ENCODE data around the gene WDCP.
"Not testable (repeated sequence)": the region's sequence is repeated elsewhere in the genome, so short reads cannot be mapped to it uniquely, and the experiment has no call there.

WDCP gene

GRCh38 chr2:24046930-24047702, at the start of gene WDCP:
Gene WDCP (minus strand): TSS chr2:24047391. CDS start chr2:24039494, 7,897 bp downstream.
- DNase-seq (ENCODE audit: low read depth): peak; percentile 86

GRCh38 chr2:24095171-24095677, 48.0 kb upstream of the WDCP start:
- not testable (repeated sequence) for DNase-seq (ENCODE audit: low read depth)

DNA sequence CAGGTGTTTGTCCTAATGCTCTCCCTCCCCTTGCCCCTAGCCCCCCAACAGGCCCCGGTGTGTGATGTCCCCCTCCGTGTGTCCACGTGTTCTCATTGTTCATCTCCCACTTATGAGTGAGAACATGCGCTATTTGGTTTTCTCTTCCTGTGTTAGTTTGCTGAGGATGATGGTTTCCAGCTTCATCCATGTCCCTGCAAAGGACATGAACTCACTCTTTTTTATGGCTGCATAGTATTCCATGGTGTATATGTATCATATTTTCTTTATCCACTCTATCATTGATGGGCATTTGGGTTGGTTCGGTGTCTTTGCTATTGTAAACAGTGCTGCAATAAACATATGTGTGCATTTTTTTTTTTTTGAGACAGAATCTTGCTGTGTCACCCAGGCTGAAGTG, 46.1 kb upstream of the WDCP start:
- not testable (repeated sequence) for DNase-seq (ENCODE audit: low read depth)

DNA sequence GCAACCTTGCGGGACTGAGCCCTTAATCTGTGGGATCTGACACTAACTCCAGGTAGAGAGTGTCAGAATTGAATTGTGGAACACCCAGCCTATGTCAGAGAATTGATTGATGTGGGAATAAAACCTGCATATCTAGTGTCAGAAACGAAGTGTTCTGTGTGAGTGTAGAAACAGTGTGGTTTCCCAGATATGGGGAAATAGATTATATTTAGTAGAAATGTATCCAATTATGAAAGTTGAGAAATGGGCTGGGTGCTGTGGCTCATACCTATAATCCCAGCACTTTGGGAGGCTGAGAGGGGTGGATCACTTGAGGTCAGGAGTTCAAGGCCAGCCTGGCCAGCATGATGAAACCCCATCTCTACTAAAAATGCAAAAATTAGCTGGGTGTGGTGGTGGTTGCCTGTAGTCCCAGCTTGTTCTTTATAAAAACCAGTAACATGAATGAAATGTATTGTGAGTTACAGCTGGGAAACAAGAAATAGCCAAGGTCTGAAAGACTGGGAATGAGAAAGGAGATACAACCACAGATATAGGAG, 41.7 kb upstream of the WDCP start:
- DNase-seq (ENCODE audit: low read depth): no peak

DNA sequence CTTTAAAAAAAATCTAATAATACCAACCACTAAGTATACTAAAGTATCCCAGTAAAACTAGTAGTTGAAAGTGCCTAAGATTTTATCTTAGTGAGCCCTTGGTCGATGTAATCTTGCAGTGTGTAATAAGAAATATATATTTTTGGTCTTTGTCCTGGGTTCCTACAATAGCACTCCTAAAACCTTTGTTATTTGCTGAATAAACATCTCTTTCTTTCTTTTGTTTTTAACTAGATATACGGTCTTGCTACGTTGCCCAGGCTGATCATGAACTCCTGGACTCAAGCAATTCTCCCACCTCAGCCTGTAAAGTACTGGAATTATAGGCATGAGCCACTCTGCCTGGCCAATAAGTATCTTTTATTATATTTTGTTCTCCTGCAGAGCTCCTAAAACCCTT, 39.8 kb upstream of the WDCP start:
- no peak for DNase-seq (ENCODE audit: low read depth)

DNA sequence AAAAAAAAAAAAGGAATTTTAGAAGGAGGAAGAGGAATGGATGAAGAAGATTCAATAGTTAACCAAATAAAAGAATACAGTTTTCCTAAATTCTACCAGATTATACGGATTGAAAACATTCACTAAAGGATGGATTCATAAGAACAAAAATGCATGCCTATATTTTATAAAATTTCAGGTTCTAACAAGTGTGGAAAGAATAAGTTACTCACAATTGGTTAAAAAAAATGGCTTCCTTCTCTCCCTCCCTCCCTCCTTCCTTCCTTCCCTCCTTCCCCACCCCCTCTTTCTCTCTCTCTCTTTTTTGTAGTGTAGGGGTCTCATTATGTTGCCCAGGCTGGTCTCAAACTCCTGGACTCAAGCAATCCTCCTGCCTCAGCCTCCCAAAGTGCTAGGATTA, 39.0 kb upstream of the WDCP start:
- no peak for DNase-seq (ENCODE audit: low read depth)

DNA sequence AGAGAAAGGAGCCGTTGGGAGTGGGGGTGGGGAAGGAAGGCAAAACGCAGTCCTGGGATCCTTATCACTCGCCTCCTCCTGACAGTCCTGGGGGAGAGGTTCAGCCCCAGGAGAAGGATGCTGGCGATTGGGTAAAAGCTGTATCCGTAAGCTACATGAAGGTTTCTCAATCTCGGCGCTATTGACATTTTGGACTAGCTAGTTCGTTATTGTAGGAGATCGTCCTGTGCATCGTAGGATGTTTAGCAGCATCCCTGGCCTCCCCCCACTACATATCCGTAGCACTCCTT, 38.0 kb upstream of the WDCP start:
- DNase-seq (ENCODE audit: low read depth): no peak

- DNase-seq (ENCODE audit: low read depth): peak; percentile 82
Measured at GRCh38 chr2:24084386-24085199, 37.4 kb upstream of the WDCP start, which contains the start of gene TP53I3. Gene TP53I3 (minus strand): TSS chr2:24084834. CDS start chr2:24084326, 508 bp downstream.

DNA sequence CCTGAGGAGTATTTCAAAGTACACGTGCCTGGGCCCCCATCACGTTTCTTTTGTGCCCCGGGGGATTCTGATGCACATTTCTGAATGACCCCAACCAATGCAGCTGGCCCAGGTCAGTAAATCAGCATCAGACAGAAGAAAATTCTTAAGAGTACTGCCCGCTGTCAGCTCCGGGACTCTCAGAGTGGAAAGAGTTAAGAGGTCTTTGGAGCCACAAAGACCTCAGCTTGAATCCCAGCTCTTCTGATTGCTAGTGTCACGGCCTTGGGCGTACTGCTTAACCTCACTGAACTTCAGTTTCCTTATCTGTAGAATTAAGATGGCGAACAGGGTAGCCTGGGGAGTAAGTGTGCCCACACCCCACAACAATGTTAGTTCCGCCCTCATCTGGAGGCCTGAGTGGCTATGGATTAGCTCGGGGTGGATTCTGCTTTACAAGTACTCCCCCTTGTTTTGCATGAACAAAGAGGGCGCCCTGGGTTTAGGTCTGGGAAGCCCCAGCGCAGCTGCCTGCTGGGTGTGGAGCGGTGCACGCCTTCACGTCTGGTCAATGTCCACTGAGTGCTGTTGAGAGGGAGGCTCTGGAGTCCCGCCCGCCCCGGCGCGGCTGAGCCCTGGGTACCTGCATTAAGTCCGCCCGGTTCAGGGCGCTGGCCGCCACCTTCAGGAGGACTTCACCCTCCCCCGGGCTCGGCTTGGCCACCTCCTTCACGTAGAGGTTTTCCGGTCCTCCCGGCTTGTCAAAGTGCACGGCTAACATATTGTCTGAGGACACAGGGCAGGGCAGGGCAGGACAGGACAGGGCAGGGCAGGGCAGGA, 36.6 kb upstream of the WDCP start:
- DNase-seq (ENCODE audit: low read depth): no peak

GRCh38 chr2:24082787-24083566, 35.8 kb upstream of the WDCP start:
- DNase-seq (ENCODE audit: low read depth): no peak

- no peak for DNase-seq (ENCODE audit: low read depth)
Measured at GRCh38 chr2:24080701-24081100, 33.5 kb upstream of the WDCP start.

DNA sequence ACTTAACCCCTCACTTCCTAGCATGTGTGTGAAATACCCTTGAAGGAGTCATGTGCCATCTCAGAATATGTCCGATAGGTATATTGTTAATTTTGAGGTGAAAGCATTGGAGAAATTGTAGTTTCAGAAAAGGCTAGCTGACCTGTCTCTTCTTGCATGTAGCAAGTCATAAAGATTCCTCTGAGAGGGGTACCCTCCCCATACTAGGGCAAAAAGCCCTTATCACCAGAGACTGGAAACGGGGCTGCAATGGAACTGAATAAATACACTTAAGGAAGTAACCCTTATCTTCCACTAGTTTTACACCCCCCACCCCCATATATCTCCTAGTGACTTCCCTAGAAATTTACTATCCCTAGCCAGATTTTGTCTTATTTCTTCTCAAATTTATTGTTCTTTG, 30.7 kb upstream of the WDCP start:
- DNase-seq (ENCODE audit: low read depth): no peak

DNA sequence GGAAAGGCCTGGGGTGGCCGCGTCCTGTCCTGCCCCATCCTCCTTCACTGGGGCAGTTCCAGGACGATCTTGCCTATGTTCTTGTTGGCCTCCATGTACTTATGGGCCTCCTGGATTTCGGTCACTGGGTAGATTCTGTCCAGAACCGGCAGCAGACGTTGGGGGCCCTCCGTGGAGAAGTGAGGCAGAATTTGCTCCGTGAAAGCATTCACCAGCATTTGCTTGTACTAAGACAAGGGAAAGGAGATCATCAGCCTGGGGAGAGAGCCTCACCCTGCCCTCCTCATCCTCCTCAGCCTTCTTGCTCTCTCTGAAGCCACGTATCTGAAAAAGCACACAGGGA, 30.3 kb upstream of the WDCP start:
- no peak for DNase-seq (ENCODE audit: low read depth)

DNA sequence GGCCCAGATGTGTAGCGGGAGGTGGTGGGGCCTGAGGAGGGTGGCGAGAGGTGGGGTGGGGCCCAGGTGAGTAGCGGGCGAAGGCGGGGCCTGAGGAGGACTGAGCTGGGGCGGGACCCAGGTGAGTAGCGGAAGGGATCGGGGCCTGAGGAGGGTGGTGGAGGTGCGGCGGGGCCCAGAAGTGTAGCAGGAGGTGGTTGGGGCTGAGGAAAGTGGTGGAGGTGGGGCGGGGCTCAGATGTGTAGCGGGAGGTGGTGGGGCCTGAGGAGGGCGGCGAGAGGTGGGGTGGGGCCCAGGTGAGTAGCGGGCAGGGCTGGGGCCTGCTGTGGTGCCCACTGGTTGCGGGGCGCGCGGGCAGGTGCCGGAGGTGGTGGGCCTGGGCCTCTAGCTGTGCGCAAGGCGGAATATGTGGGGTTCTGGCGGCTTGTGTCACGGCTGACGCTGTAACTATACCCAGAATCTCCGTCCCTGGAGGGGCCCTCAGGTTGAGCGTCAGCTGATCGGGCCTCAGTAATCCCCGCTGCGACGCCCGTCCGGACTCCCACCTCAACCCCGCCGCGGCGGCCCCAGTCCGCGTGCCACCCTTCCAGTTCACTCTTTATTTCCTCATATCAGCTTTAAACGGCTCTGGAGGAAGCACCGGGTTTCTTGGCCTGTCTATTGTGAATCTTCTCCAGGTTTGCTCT, 29.8 kb upstream of the WDCP start:
- DNase-seq (ENCODE audit: low read depth): no peak

DNA sequence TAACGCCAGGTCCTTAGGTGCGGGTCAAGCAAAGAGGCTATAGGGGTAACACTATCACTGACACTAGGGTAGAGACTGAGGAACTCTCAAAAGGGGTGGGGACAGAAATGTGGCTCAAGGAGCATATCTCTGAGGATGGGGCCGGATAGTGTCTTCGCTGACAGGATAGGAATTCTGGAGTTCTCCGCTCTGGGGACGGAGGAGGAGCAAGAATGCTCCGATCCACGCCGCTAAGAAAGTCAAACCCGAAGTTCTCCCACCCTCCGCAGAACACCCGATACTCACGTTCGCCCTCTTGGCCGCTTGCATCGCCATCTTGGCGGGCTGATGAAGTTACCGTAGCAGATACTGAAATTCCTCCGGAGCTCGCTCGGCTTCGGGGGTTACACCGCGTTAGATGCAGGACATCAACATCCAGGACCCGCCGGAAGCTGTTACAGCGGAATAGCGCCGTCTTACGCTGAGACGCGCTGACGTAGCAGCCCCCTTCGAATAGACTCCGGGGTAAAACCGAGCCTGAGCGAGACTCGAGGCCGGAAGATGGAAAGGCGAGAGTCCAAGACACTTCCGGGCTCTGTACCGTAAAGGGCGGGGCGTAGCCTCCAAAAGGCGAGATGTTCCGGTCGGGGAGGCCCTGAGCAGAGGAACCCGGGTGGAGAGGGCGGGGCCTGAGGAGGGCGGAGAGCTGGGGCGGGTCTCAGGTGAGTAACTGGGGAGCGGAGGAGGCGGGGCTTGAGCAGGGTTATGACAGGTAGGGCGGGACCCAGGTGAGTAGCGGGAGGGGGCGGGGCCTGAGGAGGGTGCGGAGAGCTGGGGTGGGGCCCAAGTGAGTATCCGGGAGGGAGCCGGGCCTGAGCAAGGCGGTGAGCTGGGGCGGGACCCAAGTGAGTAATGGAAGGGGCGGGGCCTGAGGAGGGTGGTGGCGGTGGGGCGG, 29.0 kb upstream of the WDCP start, which contains the start of gene SF3B6:
Gene SF3B6 (minus strand): TSS at position 412 of the 934 bp plus-strand sequence. CDS start 97 bp downstream, at position 315.
- DNase-seq (ENCODE audit: low read depth): peak; percentile 98

DNA sequence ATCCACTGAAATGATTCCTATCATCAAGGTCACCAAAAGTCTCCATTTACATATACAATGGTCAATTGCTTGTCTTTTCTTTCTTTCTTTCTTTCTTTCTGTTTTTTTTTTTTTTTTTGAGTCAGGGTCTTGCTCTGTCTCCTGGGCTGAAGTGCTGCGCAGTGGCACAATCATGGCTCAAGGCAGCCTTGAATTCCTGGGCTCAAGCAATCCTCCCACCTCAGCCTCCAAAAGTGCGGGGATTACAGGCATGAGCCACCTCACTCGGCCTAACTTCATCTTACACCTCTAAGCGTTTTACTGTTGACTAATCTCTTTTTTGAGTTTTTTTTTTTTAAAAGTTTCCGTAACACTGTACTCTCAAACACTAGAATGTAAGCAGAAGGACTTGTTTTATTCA, 28.1 kb upstream of the WDCP start:
- no peak for DNase-seq (ENCODE audit: low read depth)

DNA sequence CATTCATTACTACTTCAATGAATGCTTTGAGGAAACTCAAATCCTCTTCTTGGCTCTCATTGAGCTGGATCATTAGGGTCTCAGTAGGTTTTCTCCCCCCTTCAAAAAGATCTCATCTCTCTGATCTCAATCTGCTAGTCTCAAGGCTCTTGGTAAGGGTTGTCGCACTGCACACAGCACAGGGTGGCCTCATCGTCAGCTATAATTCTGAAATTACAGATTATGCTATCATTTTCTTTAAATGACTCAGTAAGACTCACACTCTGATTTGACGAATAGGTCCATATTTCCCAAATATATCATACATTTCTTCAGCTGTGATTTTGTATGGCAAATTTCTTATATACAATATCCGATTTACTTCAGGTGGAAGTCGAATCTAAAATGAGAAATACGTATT, 26.6 kb upstream of the WDCP start:
- DNase-seq (ENCODE audit: low read depth): no peak

GRCh38 chr2:24072259-24072658, 25.1 kb upstream of the WDCP start:
- no peak for DNase-seq (ENCODE audit: low read depth)

GRCh38 chr2:24065341-24065740, 18.1 kb upstream of the WDCP start:
- DNase-seq (ENCODE audit: low read depth): no peak

Measured in activated T-cell treated with anti-CD3 and anti-CD28 coated beads for 48 hours (primary cell).